Mammary epithelial cell (primary cell): ENCODE results near the gene MRPL44.

Source experiments
- EZH2 ChIP-seq: IDR thresholded peaks from 2 replicates; pipeline ENCODE4 v1.6.1; 2012; ENCODE audit warnings: low read length, inconsistent platforms, borderline replicate concordance
- TF ChIP-seq, protein P1 (sequence below), 2 donors: IDR thresholded peaks in 1 of 2; conservative IDR thresholded peaks in 1 of 2; 2 replicates each; pipeline ENCODE4 v1.5.1; 2011 to 2012; ENCODE audit warnings: inconsistent platforms in 2 of 2, low read length in 2 of 2, mild to moderate bottlenecking in 2 of 2, control low read depth in 1 of 2, low read depth in 1 of 2; ENCODE audit not compliant: insufficient read depth in 1 of 2; ENCODE audit errors: extremely low read depth in 1 of 2

DNA sequence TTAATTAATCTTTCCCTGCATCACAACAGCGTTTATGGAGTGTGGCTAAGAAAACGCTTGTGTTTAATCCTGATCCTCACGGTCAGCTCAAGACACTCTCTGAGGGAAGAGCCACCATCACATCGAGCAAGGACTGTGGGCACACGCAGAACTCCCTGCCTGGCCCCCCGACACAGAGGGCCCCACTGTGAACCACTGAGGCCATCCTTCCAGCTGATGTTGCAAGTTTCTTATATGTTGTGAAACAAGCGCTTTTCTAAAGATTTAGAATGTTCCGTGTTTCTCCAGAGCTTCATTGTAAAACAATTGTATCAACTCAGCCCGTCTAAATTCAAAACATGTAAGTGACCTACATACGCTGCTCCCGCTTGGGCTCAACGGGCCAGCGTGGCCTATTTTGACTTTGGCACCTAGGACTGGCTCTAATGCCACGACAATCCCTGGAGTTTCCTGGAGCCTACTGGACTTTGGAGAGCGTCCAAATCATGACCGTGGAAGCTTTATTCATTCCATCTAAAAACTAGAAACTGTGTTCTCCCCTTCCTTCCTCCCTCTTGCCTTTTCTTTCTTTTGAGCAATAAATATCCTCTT is 46.9 kb downstream of the MRPL44 start:
- TF ChIP-seq, protein P1, sequence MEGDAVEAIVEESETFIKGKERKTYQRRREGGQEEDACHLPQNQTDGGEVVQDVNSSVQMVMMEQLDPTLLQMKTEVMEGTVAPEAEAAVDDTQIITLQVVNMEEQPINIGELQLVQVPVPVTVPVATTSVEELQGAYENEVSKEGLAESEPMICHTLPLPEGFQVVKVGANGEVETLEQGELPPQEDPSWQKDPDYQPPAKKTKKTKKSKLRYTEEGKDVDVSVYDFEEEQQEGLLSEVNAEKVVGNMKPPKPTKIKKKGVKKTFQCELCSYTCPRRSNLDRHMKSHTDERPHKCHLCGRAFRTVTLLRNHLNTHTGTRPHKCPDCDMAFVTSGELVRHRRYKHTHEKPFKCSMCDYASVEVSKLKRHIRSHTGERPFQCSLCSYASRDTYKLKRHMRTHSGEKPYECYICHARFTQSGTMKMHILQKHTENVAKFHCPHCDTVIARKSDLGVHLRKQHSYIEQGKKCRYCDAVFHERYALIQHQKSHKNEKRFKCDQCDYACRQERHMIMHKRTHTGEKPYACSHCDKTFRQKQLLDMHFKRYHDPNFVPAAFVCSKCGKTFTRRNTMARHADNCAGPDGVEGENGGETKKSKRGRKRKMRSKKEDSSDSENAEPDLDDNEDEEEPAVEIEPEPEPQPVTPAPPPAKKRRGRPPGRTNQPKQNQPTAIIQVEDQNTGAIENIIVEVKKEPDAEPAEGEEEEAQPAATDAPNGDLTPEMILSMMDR (conservative IDR thresholded peaks at IDR 0.05 in 1 of 2, IDR thresholded peaks at IDR 0.05 in 1 of 2; ENCODE audit: extremely low read depth in 1 of 2, insufficient read depth in 1 of 2, low read depth in 1 of 2, low read length in 2 of 2), result no peak
- no peak for TF ChIP-seq EZH2
